H1 (cell line): ENCODE results near the gene XKR7.

Experiments
- ASH2L ChIP-seq: fragments of 200-600, 300-600 bp; sonication (generic); IDR thresholded peaks from one replicate; pipeline ENCODE4 v1.7.1; 2017; ENCODE audit warnings: low read length
- ATF2 ChIP-seq: IDR thresholded peaks from 2 replicates; pipeline ENCODE4 v1.6.1; 2012; ENCODE audit warnings: low read length, inconsistent platforms
- CHD2 ChIP-seq: IDR thresholded peaks from 2 replicates; pipeline ENCODE4 v1.6.1; 2012; ENCODE audit warnings: low read length, improper control_type of control experiment
- CTCF ChIP-seq, 3 experiments: IDR thresholded peaks; 1 replicate in 2 of 3; 2 replicates in 1 of 3; pipeline versions ENCODE4 v1.5.1 to v1.6.1; 2011; ENCODE audit warnings: low read length in 3 of 3, mild to moderate bottlenecking in 3 of 3, inconsistent platforms in 2 of 3, low read depth in 1 of 3, moderate library complexity in 1 of 3; ENCODE audit not compliant: insufficient read depth in 1 of 3; ENCODE audit errors: control extremely low read depth in 1 of 3
- E2F6 ChIP-seq: IDR thresholded peaks from 2 replicates; pipeline ENCODE4 v1.6.1; 2012; ENCODE audit warnings: inconsistent platforms
- POLR2A ChIP-seq, 2 experiments: IDR thresholded peaks; 1 replicate in 1 of 2; 2 replicates in 1 of 2; pipeline ENCODE4 v1.6.1; 2011; ENCODE audit warnings: low read depth in 2 of 2, low read length in 2 of 2, mild to moderate bottlenecking in 2 of 2; ENCODE audit errors: control extremely low read depth in 1 of 2
- POLR2AphosphoS5 ChIP-seq: IDR thresholded peaks from 2 replicates; pipeline ENCODE4 v1.6.1; 2011; ENCODE audit warnings: low read depth, low read length
- RNF2 ChIP-seq: fragments of 200-900, 300-1000 bp; sonication (generic); IDR thresholded peaks from 2 replicates; pipeline ENCODE4 v1.7.1; 2016; ENCODE audit warnings: borderline replicate concordance, low read depth, mild to moderate bottlenecking, antibody characterized with exemption, low read length; ENCODE audit not compliant: poor library complexity, severe bottlenecking; ENCODE audit errors: missing control alignments
- TAF1 ChIP-seq: IDR thresholded peaks from 2 replicates; pipeline ENCODE4 v1.6.1; 2011; ENCODE audit warnings: mild to moderate bottlenecking, low read depth, low read length

GRCh38 chr20:31951530-31952453, 16.2 kb upstream of the XKR7 start, which contains the start of gene PDRG1:
- peak; percentile 95 to 99 (median 97) for TF ChIP-seq CTCF (IDR thresholded peaks at IDR 0.05; ENCODE audit: control extremely low read depth in 1 of 3, insufficient read depth in 1 of 3, low read depth in 1 of 3, low read length in 3 of 3)
- TF ChIP-seq POLR2A (IDR thresholded peaks at IDR 0.05; ENCODE audit: control extremely low read depth in 1 of 2, low read depth in 2 of 2, low read length in 2 of 2), result peak; percentile 77 to 91
- TF ChIP-seq ATF2, result no peak
- TF ChIP-seq E2F6, result 0 out of 2 replicates have a peak, but pooled peaks have one; percentile 31
- TF ChIP-seq CHD2, result peak; percentile 99
- TF ChIP-seq ASH2L, result peak; percentile 81
- no peak for TF ChIP-seq RNF2
- TF ChIP-seq TAF1, result peak; percentile 93
- TF ChIP-seq POLR2AphosphoS5, result peak; percentile 92
